H7 (cell line): ENCODE measurements around the gene VPS35L. TPM values are rescaled to one million over a fixed set of nuclear protein-coding genes. Genes with fewer than 3 reads are reported as not detected.
"Not testable (repeated sequence)": the region's sequence is repeated elsewhere in the genome, so short reads cannot be mapped to it uniquely, and the experiment has no call there.

ENCODE experiments used
- DNase-seq: peaks from one replicate; pipeline ENCODE4 v3.0.0; 2012
- H3K27me3 ChIP-seq: 2 replicates; pipeline ENCODE4 v1.6.0; 2011; ENCODE audit warnings: mild to moderate bottlenecking, low read length; ENCODE audit not compliant: control insufficient read depth, insufficient read depth
- H3K36me3 ChIP-seq: replicated peaks from 2 replicates; pipeline ENCODE4 v1.5.1; 2011; ENCODE audit warnings: low read length; ENCODE audit not compliant: control insufficient read depth, insufficient read depth
- H3K4me3 ChIP-seq: 2 replicates; pipeline ENCODE4 v1.5.1; 2011; ENCODE audit warnings: low read depth, mild to moderate bottlenecking, control low read depth, low read length, moderate library complexity; ENCODE audit not compliant: insufficient read depth
- total RNA-seq: library from RNA; depleted of rRNA; stranded (reverse); fragments of >200 nt; shearing (Covaris generic); gene quantifications from 2 replicates; pipeline ENCODE4 v1.2.3, GENCODE V29; 2014

VPS35L gene
- total RNA-seq, 1 experiment from 2014 or later: 31.8 TPM

DNA sequence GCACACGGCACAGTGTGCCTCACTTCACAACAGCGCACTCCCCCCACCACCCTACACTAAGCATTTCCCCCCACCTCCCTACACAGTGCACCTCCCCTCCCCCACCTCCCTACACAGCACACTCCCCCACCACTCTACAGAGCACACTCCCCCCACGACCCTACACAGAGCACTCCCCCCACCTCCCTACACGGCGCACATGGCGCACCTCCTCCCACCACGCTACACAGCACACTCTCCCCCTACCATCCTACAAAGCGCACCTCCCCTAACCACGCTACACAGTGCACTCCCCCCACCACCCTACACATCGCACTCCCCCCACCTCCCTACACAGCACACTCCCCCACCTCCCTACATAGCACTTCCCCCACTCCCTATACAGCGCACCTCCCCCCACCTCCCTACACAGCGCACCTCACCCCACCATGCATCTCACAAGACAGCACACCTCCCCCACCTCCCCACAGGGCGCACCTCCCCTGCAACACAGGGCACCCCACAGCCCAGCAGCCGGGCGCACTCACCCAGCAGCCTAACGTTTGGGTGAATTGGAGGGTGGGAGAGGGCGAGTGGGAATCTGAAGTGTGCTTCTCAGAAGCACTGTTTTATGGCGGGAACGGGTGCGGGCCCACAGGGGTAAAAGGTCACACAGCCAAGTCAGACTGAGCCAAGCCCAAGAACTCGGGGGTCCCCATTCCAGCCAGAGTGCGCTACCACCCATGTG, 152.2 kb downstream of the VPS35L start:
- Histone ChIP-seq H3K27me3 (no peaks in the 10 kb centered on the region), H3K4me3 (no peak overlapping the region), H3K36me3 (peaks cover 53% of the 10 kb centered on the region)
- peak; percentile 70 for DNase-seq

GRCh38 chr16:19708296-19709205, 153.0 kb downstream of the VPS35L start:
- Histone ChIP-seq H3K27me3 (no peaks in the 10 kb centered on the region), H3K4me3 (no peak overlapping the region), H3K36me3 (peaks cover 49% of the 10 kb centered on the region)
- peak; percentile 62 for DNase-seq

- DNase-seq: no peak
- Histone ChIP-seq H3K36me3 (peaks cover 48% of the 10 kb centered on the region), H3K27me3 (no peaks in the 10 kb centered on the region), H3K4me3 (no peak overlapping the region)
Observed at GRCh38 chr16:19709381-19710136, 154.1 kb downstream of the VPS35L start.

- no peak overlapping the region for H3K4me3 ChIP-seq
- H3K36me3 ChIP-seq: peaks cover 41% of the 10 kb centered on the region
- DNase-seq: peak; percentile 77
- H3K27me3 ChIP-seq: no peaks in the 10 kb centered on the region
Observed at GRCh38 chr16:19710191-19710908, 154.8 kb downstream of the VPS35L start.

DNA sequence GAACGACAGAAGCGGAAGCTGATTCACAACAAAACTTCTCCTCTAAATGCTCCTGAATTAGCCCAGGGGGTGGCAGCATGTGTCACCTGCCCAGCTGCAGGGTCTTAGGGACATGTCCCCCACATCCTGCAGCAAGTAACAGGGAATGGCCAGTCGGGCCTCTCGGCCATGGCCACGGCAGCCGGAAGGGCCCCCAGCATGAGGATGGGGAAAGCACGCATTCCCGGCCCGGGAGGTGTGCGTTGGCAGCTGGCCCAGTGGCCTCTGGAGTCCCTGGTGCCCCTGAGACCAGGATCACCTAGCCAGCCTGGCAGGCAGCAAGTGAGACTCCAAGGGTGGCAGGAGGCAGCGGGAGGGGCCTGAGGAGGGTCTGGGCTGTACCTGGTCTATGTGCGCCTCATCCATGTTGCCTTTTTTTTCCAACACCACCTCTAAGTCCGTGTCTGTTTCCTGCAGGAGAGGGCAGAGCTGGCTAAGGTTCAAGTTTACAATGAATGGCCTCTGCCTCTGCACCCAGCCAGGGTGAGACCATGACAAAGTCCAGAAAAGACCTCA, 155.6 kb downstream of the VPS35L start:
- Histone ChIP-seq H3K27me3 (no peaks in the 10 kb centered on the region), H3K4me3 (no peak overlapping the region), H3K36me3 (peaks cover 35% of the 10 kb centered on the region)
- peak; percentile 59 for DNase-seq

- no peak for DNase-seq
- H3K27me3 ChIP-seq: no peaks in the 10 kb centered on the region
- H3K36me3 ChIP-seq: peaks cover 30% of the 10 kb centered on the region
- no peak overlapping the region for H3K4me3 ChIP-seq
Observed at GRCh38 chr16:19711643-19712042, 156.1 kb downstream of the VPS35L start.

DNA sequence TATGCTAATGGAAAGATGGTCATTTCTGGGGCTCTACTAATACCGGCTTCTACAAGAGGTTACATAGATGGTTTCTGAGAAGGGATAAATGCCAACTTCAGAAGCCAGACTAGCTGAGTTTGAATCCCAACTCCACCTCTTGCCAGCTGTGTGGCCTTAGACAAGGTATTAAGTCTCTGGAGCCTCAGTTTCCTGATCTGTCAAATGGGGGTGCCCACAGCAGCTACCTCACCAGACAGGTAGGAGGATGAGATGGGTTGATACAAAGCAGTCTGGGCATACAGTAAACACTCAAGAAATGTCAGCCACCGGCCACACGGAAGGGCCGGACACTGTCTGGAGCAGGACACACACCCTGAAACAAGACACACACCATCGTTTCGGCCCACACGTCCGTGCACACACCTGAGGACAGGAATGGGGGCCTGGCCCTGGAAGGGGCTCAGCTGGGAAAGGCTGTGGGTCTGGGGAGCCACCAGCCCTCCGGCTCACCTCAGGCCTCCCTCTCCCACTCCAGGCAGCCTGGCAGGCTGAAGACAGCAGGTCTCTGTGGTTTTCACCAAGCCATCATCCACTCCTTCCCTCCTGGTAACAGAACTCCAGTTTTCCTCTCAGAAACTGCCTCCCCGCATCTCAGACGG, 157.0 kb downstream of the VPS35L start:
- no peaks in the 10 kb centered on the region for H3K27me3 ChIP-seq
- no peak for DNase-seq
- H3K4me3 ChIP-seq: no peak overlapping the region
- H3K36me3 ChIP-seq: peaks cover 27% of the 10 kb centered on the region

GRCh38 chr16:19713697-19714096, 158.2 kb downstream of the VPS35L start:
- Histone ChIP-seq H3K36me3 (peaks cover 23% of the 10 kb centered on the region), H3K4me3 (no peak overlapping the region), H3K27me3 (no peaks in the 10 kb centered on the region)
- DNase-seq: no peak

DNA sequence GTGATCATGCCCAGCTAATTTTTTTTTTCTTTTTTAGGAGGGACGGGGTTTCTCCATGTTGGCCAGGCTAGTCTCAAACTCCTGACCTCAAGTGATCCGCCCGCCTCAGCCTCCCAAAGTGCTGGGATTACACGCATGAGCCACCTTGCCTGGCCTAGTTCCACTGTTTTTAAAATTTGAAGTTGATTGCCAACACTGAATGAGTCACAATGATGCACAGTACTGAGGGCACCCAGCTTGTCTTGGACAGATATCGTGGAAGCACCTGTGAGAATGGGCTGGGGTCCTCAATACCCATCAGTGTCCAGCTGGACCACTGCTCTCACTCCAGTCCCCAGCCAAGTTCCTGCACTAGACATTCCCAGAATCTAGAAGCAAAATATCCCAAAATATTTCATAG, 160.1 kb downstream of the VPS35L start:
- no peak for DNase-seq
- Histone ChIP-seq H3K4me3 (no peak overlapping the region), H3K36me3 (peaks cover 12% of the 10 kb centered on the region), H3K27me3 (no peaks in the 10 kb centered on the region)

- H3K27me3 ChIP-seq: no peaks in the 10 kb centered on the region
- peaks cover 12% of the 10 kb centered on the region for H3K36me3 ChIP-seq
- H3K4me3 ChIP-seq: no peak overlapping the region
- DNase-seq: no peak
Observed at GRCh38 chr16:19716183-19716582, 160.7 kb downstream of the VPS35L start.

- not testable (repeated sequence) for H3K36me3 ChIP-seq, DNase-seq, H3K27me3 ChIP-seq
- peak overlapping the region; percentile 87 for H3K4me3 ChIP-seq
Observed at GRCh38 chr16:19716728-19717127, 161.2 kb downstream of the VPS35L start.

GRCh38 chr16:19717314-19717713, 161.8 kb downstream of the VPS35L start:
- peaks cover 9% of the 10 kb centered on the region for H3K36me3 ChIP-seq
- no peaks in the 10 kb centered on the region for H3K27me3 ChIP-seq
- H3K4me3 ChIP-seq: peak overlapping the region; percentile 87
- DNase-seq: peak; percentile 71

DNA sequence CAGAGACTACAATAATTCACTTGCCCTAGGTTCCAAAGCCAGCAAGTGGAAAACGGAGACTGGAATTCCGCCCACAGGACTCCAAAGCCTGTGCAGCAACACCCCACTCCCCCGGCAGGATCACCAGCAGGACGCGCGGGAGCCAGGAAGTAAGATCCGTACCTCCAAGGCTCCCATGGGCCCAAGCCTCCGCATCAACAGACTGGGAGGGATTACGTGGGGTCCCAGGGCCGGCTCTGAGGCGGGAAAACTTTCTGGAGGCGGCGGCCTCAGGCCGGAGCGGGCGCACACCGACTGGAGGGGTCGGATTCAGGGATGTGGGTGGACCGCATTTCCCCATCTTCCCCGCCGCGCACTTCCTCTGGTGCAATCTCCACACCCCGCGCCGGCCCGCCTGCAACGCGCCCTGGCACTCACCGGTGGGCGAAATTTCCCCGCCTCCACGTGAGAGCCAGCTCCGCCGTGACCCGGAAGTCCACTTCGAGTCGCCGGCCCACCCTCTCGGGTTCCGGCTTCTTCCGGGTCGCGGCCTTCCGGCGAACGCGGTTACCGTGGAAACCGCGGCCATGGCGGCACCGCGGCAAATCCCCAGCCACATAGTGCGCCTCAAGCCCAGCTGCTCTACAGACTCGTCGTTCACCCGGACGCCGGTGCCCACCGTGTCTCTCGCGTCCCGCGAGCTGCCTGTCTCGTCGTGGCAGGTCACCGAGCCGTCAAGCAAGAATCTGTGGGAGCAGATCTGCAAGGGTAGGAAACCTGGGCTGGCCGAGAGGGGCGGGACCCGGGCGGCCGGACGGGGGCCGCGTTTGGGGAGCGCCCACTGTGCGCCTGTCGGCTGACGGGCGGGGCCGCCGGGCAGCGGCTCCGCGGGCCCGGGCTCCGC, 162.5 kb downstream of the VPS35L start, which contains the start of the genes IQCK and KNOP1:
TSS of gene IQCK (plus strand) at position 531 of the 883 bp plus-strand sequence. CDS start at position 567, 36 bp downstream.
TSS of gene KNOP1 (minus strand) at position 487 of the 883 bp plus-strand sequence. CDS start 3,192 bp downstream, outside the sequence.
- Histone ChIP-seq H3K36me3 (peaks cover 9% of the 10 kb centered on the region), H3K27me3 (no peaks in the 10 kb centered on the region)

More for the DNA sequence above, 162.5 kb downstream of the VPS35L start, which contains the start of the genes IQCK and KNOP1:
- H3K4me3 ChIP-seq: peak within 1 kb of the TSS; percentile 87
- DNase-seq: peak; percentile 96
